IPS-NIHi7 (cell line): Measurements from ENCODE around the gene PLXNA4.
A peak's percentile ranks its signal among the peaks of the same experiment; 100 is the strongest.

Experiments
- DNase-seq: peaks from one replicate; pipeline ENCODE4 v3.0.0; 2012; ENCODE audit warnings: mixed read lengths; ENCODE audit errors: extremely low spot score

The PLXNA4 gene

GRCh38 chr7:132388688-132389087, 187.6 kb downstream of the PLXNA4 start:
- no peak for DNase-seq

DNA sequence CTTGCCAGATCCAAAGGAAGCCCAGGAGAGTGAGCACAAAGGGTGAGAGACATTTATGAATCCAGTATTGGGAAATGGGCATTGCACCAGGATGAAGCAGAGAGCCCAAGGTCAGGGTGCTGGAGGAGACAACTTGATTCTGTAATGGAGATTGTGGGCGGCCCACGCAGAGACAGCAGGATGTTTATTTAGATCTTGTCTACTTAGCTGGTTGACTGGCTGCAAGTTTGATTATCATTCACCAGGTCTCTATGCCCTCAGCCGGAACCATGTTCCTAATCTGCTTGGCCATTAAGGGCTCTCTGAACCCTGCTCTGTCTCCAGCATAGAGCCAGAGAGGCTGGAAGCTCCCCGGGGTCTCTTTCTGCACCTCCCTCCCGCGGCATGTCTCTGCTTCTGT, 188.7 kb downstream of the PLXNA4 start:
- no peak for DNase-seq

- no peak for DNase-seq
Observed at GRCh38 chr7:132386201-132386681, 190.0 kb downstream of the PLXNA4 start.

- no peak for DNase-seq
Observed at GRCh38 chr7:132383962-132384361, 192.3 kb downstream of the PLXNA4 start.

DNA sequence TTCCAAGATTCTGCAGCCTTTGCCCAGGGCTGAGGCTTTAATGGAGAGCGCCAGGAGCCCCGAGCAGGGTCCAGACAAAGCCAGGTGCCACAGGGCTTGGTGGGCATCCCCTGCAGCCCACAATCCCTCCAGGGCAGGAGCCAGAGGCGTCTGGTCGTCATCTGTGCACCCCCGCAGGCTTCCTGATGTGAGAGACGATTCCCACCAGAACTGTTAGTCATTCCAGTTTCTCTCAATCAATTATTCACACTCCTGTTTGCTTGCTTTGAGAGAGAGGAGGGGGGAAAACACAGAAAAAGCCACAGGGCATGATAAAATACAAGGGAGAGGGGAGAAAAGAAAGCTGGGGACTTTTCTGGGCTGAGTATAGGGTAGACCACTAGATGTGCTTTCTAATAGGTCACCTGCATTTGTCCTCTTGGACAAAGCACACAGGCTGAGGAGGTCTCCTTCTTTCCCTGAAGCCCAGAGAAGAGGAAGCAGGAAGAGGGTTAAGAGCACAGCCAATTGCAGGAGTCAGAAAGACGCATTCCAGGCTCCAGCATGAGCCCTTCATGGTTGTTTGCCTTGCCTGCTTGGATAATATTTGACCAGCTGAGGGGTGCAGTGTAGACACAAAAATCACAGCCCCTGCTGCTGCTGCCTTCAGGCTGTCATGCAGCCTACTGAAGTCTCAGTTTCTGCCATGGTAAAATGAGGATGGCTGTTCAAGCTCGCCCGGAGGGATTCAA, 194.4 kb downstream of the PLXNA4 start:
- no peak for DNase-seq

DNA sequence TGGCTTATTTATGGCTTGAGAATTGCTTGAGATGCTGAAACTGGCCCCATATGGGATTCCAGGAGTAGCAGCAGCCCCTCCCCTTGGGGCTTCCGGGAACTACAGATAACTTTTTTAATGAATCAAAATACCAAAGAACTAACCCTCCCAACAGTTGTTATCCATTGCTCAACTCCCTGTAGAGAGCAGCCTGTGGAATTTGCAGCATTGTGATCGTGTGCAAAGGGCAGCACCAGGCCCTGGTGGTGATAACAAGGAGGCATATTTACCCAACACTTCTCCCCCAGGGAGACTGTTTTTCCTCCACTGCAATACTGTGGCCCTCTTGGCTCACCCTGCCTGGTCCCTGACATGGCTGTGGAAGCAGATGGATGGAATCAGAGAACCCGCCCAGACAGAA, 196.2 kb downstream of the PLXNA4 start:
- peak; percentile 49 for DNase-seq

- DNase-seq, result peak; percentile 28
Observed at GRCh38 chr7:132379292-132379691, 197.0 kb downstream of the PLXNA4 start.

DNA sequence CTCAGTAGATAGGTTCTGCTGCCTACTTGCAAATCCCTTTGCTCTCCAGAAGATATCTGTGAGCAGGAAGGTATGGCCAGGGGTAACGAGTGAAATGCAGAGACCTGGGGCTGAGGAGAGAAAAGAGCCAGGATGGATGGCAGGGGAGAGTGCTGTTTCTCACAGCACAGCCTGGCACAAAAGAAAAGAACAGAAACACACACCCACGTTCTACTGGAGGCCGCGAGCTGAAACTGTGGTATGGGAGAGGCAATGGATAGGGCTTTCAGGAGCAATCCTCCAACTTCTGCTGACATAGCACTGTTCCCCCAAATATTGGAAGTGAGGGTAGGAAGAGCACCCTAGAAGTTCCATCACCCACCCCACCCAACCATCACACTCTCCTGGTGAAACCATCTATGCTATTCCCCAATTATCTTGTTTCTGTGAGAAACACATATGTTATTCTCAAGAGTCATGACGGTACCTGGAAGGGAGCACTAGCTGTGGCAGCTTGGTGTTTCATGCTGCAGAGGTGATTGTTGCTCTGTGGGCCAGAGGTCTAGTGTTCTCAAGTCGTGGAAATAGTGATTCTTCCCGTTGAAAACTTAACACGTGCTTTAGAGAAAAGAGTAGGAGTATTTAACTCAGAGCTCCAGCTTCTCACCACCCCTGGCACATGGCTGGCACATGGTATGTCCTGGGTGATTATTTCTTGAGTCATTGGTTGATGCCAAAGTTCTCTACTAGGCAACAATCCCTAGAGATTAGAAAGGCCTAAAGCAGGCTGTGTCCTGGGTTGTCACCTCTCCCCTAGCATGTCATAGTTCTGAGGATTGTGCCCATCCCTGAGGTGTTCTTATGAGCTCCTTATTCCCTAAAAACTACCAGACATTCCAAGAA, 198.3 kb downstream of the PLXNA4 start:
- DNase-seq, result no peak

GRCh38 chr7:132377015-132377414, 199.3 kb downstream of the PLXNA4 start:
- DNase-seq, result no peak

DNA sequence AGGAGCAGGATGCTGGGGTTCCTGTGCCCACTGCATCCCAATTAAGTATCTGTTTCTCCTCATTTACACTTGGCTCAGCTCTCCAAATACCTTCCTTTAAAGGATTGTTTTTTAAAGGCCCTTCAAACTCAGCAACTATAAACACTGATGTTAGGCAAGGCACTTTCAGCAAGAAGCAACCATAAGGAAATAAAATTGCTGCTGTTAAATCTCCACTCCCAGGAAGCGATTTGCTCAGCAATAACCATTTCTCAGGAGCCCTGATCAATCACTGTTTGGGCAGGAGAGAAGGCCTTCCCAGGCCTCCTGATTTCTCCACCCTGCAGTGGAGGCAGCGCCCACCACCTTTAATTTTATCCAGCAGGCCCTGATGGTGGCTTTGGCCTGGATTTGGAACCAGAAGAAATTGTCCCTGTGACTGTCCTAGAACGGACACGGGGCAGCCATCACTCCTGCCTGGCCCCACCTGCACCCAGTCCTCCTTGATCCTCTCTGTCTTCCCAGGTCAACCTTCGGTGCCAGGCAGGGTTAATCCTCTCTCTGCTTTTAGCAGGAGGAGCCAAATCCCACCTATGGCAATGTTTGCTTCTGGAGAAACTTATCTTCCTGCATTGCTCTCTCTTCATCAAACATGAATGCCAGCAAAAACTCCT, 199.8 kb downstream of the PLXNA4 start:
- DNase-seq, result no peak

GRCh38 chr7:132373879-132374278, 202.4 kb downstream of the PLXNA4 start:
- no peak for DNase-seq

DNA sequence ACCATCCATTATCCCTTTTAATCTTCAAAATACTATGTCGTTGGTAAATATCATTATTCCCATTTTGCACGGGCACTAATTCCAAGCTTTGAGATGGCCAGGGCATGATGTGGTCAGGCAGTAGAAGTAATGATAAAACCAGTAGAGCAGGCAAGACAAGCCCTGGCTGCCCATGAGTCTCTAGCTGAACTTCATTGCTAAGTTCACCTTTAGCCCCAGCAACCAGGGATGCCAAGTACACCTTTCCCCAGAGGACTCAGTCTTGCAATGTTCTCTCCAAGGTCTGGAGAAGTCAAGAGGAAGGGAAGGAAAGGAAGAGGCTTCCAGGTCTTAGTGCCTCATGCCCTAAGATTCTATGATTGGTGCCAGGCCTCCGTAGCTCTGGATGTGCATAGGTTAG, 203.2 kb downstream of the PLXNA4 start:
- no peak for DNase-seq

DNA sequence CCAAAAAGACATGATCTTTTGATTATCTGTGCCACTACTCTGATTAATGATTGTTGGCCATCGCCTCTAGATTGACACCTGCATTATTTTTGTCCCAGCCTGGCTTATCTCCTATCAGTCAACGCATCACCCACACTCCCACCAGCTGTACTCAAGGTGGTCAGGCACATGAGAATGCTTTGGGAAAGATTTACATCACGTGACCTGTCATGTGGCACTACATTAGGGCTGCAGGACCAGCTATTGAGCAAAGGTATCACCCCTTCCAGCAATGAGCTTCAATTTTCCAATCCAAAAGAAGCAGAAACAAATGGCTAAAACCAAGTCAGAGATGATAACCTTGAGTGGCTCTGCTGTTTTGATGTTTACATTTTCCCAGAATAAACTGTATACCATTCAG, 204.3 kb downstream of the PLXNA4 start:
- no peak for DNase-seq

- DNase-seq, result no peak
Observed at GRCh38 chr7:132368246-132368900, 207.9 kb downstream of the PLXNA4 start.

DNA sequence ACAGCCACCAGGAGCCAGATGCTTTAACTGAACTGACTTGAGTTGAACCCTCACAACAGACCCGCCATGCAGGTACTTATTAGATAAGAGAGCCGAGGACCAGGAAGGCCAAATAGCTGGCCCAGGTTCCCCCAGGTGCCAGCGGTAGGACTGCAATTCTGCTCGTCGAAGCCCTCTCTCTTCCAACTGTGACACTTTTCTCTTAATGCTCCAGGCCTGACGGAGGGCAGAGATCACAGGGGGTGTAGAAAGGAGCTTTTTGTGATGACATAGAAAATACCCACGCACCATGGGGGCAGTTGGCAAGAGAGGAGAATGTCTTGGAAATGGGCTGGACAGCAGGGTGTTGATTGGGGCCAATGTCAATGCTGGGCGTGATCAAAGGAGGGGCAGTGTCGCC, 208.5 kb downstream of the PLXNA4 start:
- no peak for DNase-seq

DNA sequence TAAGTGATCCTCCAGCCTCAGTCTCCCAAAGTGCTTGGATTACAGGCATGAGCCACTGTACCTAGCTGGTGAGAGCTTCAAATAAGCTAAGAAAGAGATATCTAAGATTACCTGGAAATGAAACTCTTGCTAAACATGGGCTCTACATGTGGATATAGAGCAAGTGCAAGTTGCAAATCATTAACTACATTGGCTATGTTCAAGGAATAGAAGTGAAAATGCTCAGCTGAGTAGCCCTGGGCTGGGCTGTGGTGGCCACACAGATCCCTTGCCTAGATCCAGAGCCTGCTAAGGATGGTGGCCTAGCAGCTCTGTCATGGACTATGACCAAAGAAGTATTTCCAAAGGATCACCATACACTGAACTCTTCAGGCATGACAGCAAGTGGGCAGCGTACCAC, 209.3 kb downstream of the PLXNA4 start:
- DNase-seq, result no peak

- DNase-seq, result no peak
Observed at GRCh38 chr7:132364226-132364625, 212.0 kb downstream of the PLXNA4 start.

DNA sequence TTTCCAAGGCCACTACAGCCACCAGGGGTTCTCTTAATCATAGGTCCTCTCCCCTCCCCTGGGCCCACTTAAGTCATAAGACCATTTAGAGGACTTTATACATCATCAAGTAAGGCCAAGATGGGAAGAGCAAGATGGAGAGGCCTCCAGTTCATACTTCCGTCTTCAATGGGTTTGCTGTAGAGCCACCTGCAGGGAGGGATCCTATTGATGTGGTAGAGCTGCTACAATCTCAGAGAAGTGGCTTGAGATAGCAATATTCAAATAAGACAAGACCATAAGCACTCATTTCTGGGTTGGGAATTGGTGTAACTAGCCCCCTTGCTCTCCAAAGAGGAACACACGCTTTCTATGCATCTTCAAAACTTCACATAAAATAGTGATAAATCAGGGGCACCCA, 214.2 kb downstream of the PLXNA4 start:
- no peak for DNase-seq

GRCh38 chr7:132361146-132361545, 215.1 kb downstream of the PLXNA4 start:
- DNase-seq, result no peak

- no peak for DNase-seq
Observed at GRCh38 chr7:132359743-132360142, 216.5 kb downstream of the PLXNA4 start.

DNA sequence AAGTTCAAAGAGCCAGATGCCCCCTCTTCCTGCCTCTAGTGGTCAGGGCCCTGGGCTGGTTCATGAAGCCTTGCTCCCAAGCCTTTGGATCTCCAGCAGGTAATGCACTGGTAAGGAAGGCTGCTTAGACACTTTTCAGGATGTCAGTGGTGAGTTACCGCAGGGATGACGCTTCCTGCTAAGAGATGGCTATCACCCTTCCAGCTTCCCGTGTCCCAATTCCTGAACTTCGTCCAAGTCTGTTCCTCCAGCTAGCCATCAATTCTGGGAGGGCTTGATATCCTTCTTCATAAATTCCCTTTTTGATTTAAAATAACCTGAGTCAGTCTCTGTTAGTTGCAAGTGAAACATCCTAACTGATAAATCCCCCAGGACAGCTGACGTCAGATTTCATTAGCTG, 221.2 kb downstream of the PLXNA4 start:
- no peak for DNase-seq

DNA sequence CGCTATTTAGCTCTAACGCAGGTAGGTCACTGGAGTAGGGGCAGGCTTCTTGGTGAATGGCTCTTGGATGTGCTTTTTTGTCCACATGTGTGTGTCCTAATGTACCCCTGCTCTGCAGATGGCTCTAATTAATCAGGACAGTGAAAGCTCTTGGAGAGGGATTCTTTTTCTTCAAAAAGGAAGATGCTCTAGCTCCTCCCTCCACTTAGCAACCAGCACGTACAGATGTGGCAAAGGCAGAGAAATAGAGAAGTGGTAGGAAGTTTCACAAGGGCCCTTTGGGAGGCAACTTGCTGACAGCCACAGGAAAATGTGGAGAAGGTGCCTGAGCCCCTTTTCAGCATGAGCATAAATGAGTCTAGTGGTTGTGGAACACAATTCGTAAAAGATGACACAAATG, 221.7 kb downstream of the PLXNA4 start:
- no peak for DNase-seq
